ENCODE measurements around the gene SARDH. TPM values are rescaled to one million over a fixed set of nuclear protein-coding genes. Genes with fewer than 3 reads are reported as not detected.

SARDH gene
- total RNA-seq, 1 experiment from 2014 or later, result 5.6 TPM

- Histone ChIP-seq H3K27ac (ENCODE audit: low read depth, low read length) (no peak overlapping the region), H3K4me2 (ENCODE audit: low read length) (no peak overlapping the region), H3K9ac (ENCODE audit: low read length) (no peak overlapping the region), H3K4me3 (replicated peaks in 1 of 2; ENCODE audit: low read depth in 1 of 2, low read length in 2 of 2) (no peak overlapping the region), H3K27me3 (ENCODE audit: insufficient read depth, low read length) (peaks cover 5% of the 10 kb centered on the region; the same call in 1 of the 2 replicates), H3K9me3 (ENCODE audit: control insufficient read depth in 1 of 2, insufficient read depth in 1 of 2, low read depth in 1 of 2, low read length in 2 of 2) (no peaks in the 10 kb centered on the region), H2AFZ (ENCODE audit: low read depth, low read length, poor library complexity, severe bottlenecking) (no peak overlapping the region), H4K20me1 (ENCODE audit: insufficient read depth) (no peaks in the 10 kb centered on the region), H3K4me1 (ENCODE audit: control insufficient read depth in 1 of 2, insufficient read depth in 2 of 2, low read length in 2 of 2) (no peaks in the 10 kb centered on the region), H3K9me2 (ENCODE audit: insufficient read depth) (no peaks in the 10 kb centered on the region), H3K36me3 (ENCODE audit: control insufficient read depth in 1 of 2, insufficient read depth in 2 of 2, low read length in 2 of 2) (no peaks in the 10 kb centered on the region), H3K79me2 (ENCODE audit: insufficient read depth, low read length) (no peaks in the 10 kb centered on the region)
- CTCF ChIA-PET, result no interaction called here
- TF ChIP-seq, protein P1, sequence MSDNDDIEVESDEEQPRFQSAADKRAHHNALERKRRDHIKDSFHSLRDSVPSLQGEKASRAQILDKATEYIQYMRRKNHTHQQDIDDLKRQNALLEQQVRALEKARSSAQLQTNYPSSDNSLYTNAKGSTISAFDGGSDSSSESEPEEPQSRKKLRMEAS (IDR thresholded peaks at IDR 0.05), result no peak
- TF ChIP-seq CEBPB (IDR thresholded peaks at IDR 0.05; ENCODE audit: low read depth) (no peak), SP1 (IDR thresholded peaks at IDR 0.05; ENCODE audit: low read depth) (no peak), POLR2AphosphoS5 (IDR thresholded peaks at IDR 0.05; ENCODE audit: low read depth, low read length) (no peak), ELF1 (IDR thresholded peaks at IDR 0.05; ENCODE audit: borderline replicate concordance, low read depth) (no peak), EGR1 (IDR thresholded peaks at IDR 0.05; ENCODE audit: low read depth) (no peak), POLR2A (IDR thresholded peaks at IDR 0.05; ENCODE audit: borderline replicate concordance, extremely low read depth, insufficient read depth, insufficient read length) (no peak), JUND (IDR thresholded peaks at IDR 0.05) (no peak), RAD21 (IDR thresholded peaks at IDR 0.05; ENCODE audit: low read depth) (no peak), FOSL1 (IDR thresholded peaks at IDR 0.05; ENCODE audit: low read depth) (no peak), CBX3 (IDR thresholded peaks at IDR 0.05; ENCODE audit: low read depth) (no peak), SIN3A (IDR thresholded peaks at IDR 0.05; ENCODE audit: low read depth) (no peak), ZFX (IDR thresholded peaks at IDR 0.05) (no peak), EZH2phosphoT487 (IDR thresholded peaks at IDR 0.05; ENCODE audit: borderline replicate concordance) (no peak), EZH2 (IDR thresholded peaks at IDR 0.05) (no peak), ZNF274 (IDR thresholded peaks at IDR 0.05; ENCODE audit: low read depth, low read length) (no peak), CTCF (IDR thresholded peaks at IDR 0.05 in 2 of 3, conservative IDR thresholded peaks at IDR 0.05 in 1 of 3; ENCODE audit: borderline replicate concordance in 1 of 3, insufficient read depth in 1 of 3, low read depth in 2 of 3, low read length in 2 of 3) (no peak)
- TF ChIP-seq, protein P2, sequence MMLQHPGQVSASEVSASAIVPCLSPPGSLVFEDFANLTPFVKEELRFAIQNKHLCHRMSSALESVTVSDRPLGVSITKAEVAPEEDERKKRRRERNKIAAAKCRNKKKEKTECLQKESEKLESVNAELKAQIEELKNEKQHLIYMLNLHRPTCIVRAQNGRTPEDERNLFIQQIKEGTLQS (IDR thresholded peaks at IDR 0.05), result no peak
- TF ChIP-seq, protein P3, sequence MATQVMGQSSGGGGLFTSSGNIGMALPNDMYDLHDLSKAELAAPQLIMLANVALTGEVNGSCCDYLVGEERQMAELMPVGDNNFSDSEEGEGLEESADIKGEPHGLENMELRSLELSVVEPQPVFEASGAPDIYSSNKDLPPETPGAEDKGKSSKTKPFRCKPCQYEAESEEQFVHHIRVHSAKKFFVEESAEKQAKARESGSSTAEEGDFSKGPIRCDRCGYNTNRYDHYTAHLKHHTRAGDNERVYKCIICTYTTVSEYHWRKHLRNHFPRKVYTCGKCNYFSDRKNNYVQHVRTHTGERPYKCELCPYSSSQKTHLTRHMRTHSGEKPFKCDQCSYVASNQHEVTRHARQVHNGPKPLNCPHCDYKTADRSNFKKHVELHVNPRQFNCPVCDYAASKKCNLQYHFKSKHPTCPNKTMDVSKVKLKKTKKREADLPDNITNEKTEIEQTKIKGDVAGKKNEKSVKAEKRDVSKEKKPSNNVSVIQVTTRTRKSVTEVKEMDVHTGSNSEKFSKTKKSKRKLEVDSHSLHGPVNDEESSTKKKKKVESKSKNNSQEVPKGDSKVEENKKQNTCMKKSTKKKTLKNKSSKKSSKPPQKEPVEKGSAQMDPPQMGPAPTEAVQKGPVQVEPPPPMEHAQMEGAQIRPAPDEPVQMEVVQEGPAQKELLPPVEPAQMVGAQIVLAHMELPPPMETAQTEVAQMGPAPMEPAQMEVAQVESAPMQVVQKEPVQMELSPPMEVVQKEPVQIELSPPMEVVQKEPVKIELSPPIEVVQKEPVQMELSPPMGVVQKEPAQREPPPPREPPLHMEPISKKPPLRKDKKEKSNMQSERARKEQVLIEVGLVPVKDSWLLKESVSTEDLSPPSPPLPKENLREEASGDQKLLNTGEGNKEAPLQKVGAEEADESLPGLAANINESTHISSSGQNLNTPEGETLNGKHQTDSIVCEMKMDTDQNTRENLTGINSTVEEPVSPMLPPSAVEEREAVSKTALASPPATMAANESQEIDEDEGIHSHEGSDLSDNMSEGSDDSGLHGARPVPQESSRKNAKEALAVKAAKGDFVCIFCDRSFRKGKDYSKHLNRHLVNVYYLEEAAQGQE (IDR thresholded peaks at IDR 0.05; ENCODE audit: low read depth), result no peak
- TF ChIP-seq, protein P4, sequence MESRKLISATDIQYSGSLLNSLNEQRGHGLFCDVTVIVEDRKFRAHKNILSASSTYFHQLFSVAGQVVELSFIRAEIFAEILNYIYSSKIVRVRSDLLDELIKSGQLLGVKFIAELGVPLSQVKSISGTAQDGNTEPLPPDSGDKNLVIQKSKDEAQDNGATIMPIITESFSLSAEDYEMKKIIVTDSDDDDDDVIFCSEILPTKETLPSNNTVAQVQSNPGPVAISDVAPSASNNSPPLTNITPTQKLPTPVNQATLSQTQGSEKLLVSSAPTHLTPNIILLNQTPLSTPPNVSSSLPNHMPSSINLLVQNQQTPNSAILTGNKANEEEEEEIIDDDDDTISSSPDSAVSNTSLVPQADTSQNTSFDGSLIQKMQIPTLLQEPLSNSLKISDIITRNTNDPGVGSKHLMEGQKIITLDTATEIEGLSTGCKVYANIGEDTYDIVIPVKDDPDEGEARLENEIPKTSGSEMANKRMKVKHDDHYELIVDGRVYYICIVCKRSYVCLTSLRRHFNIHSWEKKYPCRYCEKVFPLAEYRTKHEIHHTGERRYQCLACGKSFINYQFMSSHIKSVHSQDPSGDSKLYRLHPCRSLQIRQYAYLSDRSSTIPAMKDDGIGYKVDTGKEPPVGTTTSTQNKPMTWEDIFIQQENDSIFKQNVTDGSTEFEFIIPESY (IDR thresholded peaks at IDR 0.05; ENCODE audit: extremely low read depth, insufficient replicate concordance, low read length), result no peak
- no peak for DNase-seq (ENCODE audit: low read depth, low spot score)
- BruUV-seq (replicated peaks), result no TSS peak
- RAD21 ChIA-PET (ENCODE audit: low non-redundant PET in 1 of 2, low total read pairs in 2 of 2, uncharacterized antibody in 2 of 2, unreplicated experiment in 2 of 2), result no interaction called here
- ATAC-seq, result no peak
- intact Hi-C loops (cut with micrococcal nuclease), result no loop called here
- POLR2A ChIA-PET, result no interaction called here
Observed at GRCh38 chr9:133638076-133638475, 100.1 kb downstream of the SARDH start.

Measured in HCT116 (cell line).